Panc1 (cell line): ENCODE results near the gene FANK1.

Experiments
- CTCF ChIP-seq: fragments of 450-650 bp; IDR thresholded peaks from 2 replicates; pipeline ENCODE4 v1.5.1; 2017; ENCODE audit warnings: mild to moderate bottlenecking
- POLR2AphosphoS5 ChIP-seq: IDR thresholded peaks from 2 replicates; pipeline ENCODE4 v1.6.1; 2012; ENCODE audit warnings: mild to moderate bottlenecking, low read depth, low read length, moderate library complexity
- SIN3A ChIP-seq: IDR thresholded peaks from 2 replicates; pipeline ENCODE4 v1.6.1; 2012; ENCODE audit warnings: low read depth, mild to moderate bottlenecking, low read length, moderate library complexity, borderline replicate concordance; ENCODE audit not compliant: insufficient read depth

- TF ChIP-seq CTCF (no peak), POLR2AphosphoS5 (no peak), SIN3A (no peak)
Observed at GRCh38 chr10:125849448-125849847, 46.9 kb upstream of the FANK1 start.
